Measurements from ENCODE around the gene DRC3. TPM values are rescaled to one million over a fixed set of nuclear protein-coding genes. Genes with fewer than 3 reads are reported as not detected.

Gene DRC3
- total RNA-seq, 1 donor from 2014 or later: 1.9 TPM

DNA sequence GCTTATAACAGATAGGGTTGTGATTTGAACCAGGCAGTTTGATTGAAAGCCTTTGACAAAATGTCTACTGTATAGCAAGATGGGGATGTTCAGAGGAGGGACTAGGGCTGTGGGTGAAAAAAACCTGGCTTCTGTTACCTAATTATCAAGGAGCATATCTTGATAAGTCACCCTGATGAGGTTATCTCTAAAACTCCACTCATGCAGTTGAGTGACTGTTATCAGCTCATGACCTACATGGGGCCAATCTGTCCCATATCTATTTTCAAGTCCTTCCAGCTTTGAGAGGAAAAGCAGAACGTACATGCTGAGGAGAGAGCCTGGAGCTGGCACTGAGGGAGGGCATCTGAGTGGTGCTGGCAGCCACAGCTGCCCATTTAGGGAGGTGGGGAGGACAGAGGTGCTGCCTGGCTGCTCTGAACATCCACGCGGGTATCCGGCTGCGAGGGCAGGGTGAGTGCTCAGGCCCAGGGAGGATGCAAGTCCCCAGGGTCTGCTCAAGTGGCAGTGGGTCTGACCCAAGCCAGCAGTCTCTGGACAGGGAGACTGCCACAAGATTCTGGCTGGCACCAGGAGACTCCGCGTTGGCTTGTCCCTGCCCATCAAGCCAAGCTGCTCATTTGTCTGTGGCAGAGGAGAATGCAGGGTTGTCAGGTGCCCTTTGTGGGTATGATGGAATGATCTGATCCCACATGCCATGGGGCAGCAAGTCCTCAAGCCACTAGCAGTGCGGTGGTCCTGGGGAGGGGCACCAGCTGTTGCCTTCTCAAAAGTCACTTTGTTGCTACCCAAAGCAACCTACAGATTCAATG is 37.2 kb downstream of the DRC3 start:
- no peak for DNase-seq (ENCODE audit: low spot score)
- intact Hi-C loops (cut with DNase I): no loop called here

DNA sequence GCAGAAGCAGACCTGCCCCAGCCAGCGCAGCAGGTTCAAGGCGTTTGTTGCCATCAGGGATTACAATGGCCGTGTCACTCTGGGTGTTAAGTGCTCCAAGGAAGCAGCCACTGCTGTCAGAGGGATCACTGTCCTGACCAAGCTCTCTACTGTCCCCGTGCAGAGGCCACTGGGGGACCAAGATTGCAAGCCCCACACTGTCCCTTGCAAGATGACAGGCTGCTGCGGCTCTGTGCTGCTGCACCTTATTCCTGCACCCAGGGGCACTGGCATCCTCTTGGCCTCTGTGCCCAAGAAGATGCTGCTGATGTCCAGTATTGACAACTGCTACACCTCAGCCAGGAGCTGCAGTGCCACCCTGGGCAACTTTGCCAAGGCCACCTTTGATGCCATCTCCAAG is 38.6 kb downstream of the DRC3 start:
- intact Hi-C loops (cut with DNase I): no loop called here
- DNase-seq (ENCODE audit: low spot score): no peak

DNA sequence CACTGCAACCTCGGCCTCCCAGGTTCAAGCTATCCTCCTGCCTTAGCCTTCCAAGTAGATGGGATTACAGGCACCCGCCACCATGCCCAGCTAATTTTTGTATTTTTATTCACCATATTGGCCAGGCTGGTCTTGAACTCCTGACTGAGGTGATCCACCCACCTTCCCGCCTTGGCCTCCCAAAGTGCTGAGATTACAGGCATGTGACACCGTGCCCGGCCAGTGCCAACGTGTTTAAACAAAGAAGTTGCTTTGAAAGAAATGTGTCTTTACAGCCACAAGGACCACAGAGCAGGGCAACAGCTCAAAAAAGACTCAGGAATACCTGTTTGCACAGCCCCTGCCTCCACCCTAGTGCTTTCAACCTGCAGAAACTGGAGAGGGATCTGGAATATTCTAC is 41.3 kb downstream of the DRC3 start:
- intact Hi-C loops (cut with DNase I): no loop called here
- no peak for DNase-seq (ENCODE audit: low spot score)

DNA sequence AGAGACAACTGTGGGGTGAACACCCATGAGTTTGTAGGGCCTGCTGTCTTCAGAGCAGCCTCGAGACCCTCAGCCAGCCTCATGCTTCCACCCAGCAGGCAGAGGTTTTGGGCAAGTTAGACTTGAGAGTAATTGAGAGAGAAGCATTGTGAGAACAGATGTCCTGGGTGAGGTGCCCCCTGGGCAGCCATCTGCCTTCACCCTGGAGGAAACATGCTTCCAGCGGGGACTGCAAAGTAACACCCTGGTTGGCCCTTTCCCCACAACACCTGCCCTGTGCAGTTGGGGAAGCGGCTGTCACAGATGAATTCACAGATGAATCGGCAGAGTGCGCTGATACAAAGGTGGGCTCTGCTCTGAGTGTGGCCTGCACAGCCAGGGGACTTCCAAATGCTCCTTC is 42.9 kb downstream of the DRC3 start:
- DNase-seq (ENCODE audit: low spot score): no peak
- intact Hi-C loops (cut with DNase I): no loop called here

- intact Hi-C loops (cut with DNase I): no loop called here
- no peak for DNase-seq (ENCODE audit: low spot score)
Measured at GRCh38 chr17:18016426-18016825, 43.8 kb downstream of the DRC3 start.

- intact Hi-C loops (cut with DNase I): no loop called here
- DNase-seq (ENCODE audit: low spot score): no peak
Measured at GRCh38 chr17:18017958-18018357, 45.3 kb downstream of the DRC3 start.

- DNase-seq (ENCODE audit: low spot score): no peak
- intact Hi-C loops (cut with DNase I): no loop called here
Measured at GRCh38 chr17:18018411-18018921, 45.8 kb downstream of the DRC3 start.

DNA sequence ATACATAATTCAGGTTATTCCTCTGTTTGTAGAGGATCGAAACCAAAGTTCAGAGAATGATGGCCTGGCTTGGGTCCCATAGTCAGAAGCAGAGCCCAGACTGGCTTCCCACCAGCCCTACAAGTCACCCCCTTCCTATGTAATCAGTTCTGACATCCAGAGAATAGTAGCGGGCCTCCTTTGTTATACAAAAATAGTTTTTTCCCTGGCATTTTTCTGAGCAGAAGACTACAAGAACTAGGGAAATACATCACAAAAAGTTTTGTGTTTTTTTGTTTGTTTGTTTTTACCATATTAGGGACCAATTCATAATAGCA is 47.1 kb downstream of the DRC3 start:
- intact Hi-C loops (cut with DNase I): no loop called here
- DNase-seq (ENCODE audit: low spot score): no peak

DNA sequence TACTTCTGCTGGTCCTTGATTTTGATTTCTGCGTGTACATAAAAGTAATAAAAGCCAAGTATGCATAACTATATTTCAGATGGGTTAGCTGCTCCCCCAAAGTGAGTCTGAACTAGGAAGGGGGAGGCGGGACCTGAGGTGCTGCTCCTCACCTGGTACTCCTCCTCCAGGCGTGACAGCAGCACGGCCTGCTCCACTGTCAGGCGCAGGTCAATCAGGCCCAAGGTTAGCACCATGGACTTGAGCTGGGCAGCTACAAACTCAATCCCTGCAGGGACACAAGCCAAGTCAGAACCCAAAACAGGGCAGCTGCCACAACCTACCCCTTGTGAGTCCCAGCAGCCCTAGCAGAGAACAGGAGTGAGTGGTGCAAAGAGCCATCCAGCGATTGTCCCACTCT is 48.3 kb downstream of the DRC3 start:
- peak; percentile 50 for DNase-seq (ENCODE audit: low spot score)
- intact Hi-C loops (cut with DNase I): no loop called here

GRCh38 chr17:18021372-18021771 is 48.7 kb downstream of the DRC3 start:
- intact Hi-C loops (cut with DNase I): no loop called here
- DNase-seq (ENCODE audit: low spot score): peak; percentile 33

- no peak for DNase-seq (ENCODE audit: low spot score)
- intact Hi-C loops (cut with DNase I): no loop called here
Measured at GRCh38 chr17:18025241-18025944, 52.7 kb downstream of the DRC3 start.

GRCh38 chr17:18025945-18026776 is 53.5 kb downstream of the DRC3 start:
- no peak for DNase-seq (ENCODE audit: low spot score)
- intact Hi-C loops (cut with DNase I): no loop called here

DNA sequence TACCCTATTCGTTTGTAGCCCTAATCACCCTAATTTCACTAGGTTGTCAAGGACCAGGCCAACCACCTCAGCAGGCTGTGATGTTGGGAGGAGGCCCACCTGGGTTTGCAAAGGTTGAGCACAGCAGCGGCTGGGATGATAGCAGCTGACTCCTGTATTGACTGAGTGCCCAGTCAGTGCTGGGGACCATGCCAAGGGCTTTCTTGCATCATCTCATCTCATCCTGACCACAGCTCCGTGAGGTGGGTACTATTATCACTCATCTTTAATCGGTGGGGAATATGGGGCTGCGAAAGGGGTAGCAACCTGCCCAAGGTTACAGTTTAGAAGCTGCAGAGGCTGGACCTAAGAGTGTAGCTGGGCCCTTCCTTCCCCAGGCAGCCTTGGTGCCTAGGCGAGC is 54.6 kb downstream of the DRC3 start:
- intact Hi-C loops (cut with DNase I): no loop called here
- DNase-seq (ENCODE audit: low spot score): no peak

DNA sequence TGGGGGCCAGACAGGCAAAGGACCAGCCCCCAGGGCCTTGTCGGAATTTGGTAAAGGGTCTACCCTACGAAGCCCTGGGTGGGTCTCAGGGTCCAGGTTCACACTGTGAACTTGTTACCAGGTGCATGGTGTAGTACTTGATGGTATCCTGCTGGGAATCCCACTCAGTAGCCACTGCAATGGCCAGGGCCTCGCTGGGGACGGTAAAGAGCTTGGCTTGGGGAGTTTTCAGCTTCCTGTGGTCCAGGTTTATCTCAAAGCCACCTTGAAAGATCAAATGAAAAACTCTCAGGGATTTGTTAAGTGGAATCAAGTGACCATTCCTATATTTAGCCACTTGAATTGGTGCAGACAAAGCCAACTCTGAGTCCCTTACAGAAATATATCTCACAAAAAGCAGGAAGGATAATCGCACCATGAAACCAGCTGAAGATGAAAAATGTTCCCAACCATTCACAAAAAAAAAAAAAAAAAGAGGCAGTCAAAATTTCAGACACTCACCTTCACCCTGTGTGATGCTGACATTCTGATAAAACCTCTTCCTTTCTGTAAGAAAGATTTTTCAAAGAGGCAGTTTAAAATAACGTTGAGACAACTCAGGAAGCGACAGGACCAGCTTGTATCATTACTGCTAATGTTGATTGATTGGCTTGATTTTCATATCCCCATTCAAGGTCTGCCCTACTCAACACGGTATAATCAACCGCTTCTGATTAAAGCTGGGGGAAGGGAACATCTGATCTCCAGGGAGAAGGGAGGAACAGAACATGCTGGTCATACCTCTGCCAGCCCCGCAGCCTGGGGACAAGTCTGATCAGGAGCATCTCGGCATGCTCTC is 55.7 kb downstream of the DRC3 start:
- intact Hi-C loops (cut with DNase I): no loop called here
- no peak for DNase-seq (ENCODE audit: low spot score)

DNA sequence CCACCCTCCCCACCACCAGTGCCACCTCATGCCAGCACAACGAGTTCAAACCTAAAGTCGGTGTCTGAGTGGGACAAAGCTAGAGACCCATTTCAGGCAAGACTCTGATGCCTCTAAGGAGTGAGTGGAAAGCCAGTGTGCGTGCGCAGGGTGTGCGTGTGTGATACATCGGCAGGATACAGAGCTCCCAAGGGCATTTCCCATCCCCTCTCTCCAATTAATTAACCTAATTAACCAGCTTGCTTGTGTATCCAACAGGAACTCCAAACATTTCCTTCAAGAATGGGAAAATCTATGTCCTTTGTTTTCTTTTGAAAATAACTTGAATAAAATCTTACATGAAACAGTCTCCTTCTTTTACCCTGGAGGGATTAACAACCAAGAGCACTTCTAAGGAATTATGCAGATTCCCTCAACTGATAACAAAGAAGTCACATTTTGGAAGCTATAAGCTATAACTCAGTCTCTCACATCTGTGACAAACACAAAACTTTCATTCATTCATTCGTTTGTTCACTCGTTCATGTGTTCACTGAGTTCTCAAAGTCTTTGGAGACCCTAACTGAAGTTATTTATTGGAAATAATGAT is 56.4 kb downstream of the DRC3 start:
- intact Hi-C loops (cut with DNase I): no loop called here
- DNase-seq (ENCODE audit: low spot score): no peak

- intact Hi-C loops (cut with DNase I): loop anchor here (5.0 kb wide), 2 partner anchors 140 to 220 kb away; no protein-coding TSS in a partner anchor
- DNase-seq (ENCODE audit: low spot score): no peak
Measured at GRCh38 chr17:18031955-18032354, 59.3 kb downstream of the DRC3 start.

DNA sequence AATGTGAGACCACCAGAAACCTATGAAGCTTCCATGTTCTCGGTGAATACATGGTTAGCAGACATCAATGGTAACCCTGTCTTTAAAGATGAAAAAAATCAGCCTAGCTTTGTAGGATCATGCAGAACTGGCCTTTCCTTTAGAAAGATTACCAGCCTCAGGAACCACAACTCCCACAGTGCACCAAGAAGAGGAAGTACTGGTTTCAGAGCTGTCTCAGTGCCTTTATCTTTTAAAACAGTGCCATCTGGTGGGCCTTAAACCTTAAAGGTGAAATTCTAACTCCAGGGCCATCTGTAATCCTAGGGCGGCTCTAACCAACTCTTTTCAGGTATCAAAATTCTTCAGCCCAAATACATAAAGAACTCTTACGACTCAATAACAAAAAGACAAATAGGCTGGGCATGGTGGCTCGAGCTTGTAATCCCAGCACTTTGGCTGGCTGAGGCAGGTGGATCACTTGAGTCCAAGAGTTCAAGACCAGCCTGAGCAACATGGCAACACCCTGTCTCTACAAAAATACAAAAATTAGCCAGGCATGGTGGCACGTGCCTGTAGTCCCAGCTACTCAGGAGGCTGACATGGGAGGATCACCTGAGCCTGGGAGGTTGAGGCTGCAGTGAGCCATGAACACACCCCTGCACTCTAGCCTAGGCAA is 60.9 kb downstream of the DRC3 start:
- DNase-seq (ENCODE audit: low spot score): no peak
- intact Hi-C loops (cut with DNase I): loop anchor here (1.0 to 5.0 kb wide), 3 partner anchors 39 to 221 kb away; no protein-coding TSS in a partner anchor

- no peak for DNase-seq (ENCODE audit: low spot score)
- intact Hi-C loops (cut with DNase I): loop anchor here (5.0 kb wide), 3 partner anchors 63 to 353 kb away; partner anchors contain the start of genes DRC3, RAI1 and TOM1L2
Measured at GRCh38 chr17:18035704-18036103, 63.0 kb downstream of the DRC3 start.
